GM18909 (cell line): Measurements from ENCODE around the gene MS4A10.

Experiments
- ATAC-seq: cut with Tn5 transposase; IDR thresholded peaks from one replicate; pipeline ENCODE4 v1.9.1; 2021; ENCODE audit warnings: mild to moderate bottlenecking; ENCODE audit not compliant: unreplicated experiment, poor library complexity

The MS4A10 gene

DNA sequence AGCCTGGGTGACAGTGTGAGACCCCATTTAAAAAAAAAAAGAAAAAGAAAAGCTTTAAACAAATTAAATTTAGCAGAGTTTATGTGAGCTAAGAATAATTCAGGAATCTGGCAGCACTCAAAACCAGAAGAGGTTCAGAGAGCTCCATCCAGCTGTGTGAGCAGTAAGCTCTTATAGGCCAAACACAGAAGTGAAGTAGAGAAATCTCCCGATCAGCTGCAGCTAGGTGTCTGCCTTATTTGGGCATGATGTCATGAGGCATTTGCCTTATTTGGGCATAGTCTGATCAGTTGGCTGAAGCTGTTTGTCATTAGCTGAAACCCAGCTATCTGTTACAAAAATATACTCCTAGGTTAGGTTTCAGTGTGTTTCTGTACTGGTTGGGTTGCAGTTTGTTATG is 20.3 kb upstream of the MS4A10 start:
- ATAC-seq = peak; percentile 52

DNA sequence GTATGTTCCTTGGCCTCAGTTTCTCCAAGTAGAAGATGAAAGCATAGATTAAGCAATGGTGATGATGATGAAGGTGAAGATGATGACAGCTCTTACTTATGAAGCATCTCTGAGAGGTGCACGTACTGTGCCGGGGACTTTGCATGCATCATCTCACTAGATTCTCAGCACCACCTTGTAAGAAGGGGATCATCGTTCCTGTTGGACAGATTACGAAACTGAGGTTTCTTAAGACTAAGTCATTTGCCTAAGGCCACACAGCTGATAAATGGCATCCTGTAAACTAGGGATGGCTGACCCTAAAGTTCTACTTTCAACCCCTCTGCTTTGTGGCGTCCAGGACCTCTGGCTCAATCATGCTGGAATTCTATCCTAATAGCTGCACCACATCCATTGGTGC is 19.8 kb upstream of the MS4A10 start:
- no peak for ATAC-seq

DNA sequence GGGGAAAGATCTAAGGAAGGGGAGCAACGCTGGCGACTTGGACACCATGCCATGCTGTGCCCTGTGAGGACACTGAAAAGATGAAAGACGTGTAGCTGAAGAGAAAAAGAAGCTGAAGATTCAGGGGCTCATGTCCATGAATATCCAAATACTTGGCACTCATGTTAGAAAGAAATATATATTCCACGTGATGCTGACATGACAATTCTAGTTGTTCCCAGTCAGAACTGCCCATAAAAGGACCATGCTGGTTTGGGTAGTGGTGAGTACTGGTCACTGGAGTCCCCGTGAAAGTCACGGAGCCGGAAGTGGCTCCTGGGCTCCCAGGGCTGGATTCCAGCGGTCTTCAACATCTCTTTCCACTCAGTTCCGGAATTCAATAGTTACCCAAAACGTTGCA is 18.6 kb upstream of the MS4A10 start:
- no peak for ATAC-seq

DNA sequence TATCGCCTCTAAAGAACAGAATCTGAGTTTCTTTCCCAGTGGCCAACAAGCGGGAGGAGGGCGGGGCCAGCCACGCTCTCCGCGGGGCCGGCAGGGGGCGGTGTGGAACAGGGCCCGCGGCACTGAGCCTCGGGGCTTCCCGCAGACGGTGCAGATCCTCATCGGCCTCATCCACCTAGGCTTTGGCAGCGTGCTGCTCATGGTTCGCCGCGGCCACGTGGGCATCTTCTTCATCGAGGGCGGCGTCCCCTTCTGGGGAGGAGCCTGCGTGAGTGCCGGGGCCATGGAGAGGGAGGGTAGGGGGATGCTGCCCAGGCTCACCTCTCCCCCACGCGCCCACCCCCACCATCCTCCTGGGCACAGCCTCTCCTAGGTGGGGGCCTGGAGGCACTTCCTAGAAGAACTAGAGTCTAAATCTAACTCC is 17.7 kb upstream of the MS4A10 start:
- ATAC-seq = no peak

DNA sequence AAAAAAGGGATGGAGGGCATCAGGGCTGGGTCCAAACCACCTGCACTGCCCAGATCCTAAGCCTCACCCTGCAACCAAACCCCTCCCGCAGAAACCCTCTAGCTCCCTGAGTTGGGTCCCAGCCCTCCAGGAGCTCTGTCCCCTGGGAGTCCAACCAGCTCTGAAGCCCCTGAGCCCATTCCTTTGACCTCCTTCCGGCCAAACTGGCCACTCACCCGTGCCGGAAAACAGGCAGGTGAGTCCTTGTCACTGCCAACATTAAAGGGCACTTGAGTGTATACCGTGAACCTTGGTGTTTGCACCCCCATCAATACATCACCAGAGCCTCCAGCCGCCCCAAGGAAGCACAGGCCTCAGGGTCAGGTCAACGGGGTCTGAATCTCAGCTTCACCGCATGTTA is 16.9 kb upstream of the MS4A10 start:
- no peak for ATAC-seq

DNA sequence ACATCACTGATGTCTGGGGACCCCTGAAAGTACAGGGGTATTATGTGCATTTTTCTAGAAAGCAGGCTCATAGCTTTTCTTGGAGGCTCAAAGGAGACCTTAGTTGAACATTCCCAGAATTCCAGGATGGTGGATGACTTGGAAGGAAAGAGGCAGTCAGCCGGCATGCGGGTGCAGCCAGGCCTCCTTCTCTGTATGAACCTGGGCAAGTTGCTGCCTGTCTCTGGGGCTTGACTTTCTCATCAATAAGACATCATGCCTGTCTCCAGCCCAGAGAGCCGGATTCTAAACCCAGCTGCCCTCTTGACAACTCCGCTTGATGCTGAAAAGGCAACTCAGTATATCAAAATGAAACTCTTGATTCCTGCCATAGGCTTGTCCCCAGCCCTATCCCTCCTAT is 15.9 kb upstream of the MS4A10 start:
- ATAC-seq = no peak

DNA sequence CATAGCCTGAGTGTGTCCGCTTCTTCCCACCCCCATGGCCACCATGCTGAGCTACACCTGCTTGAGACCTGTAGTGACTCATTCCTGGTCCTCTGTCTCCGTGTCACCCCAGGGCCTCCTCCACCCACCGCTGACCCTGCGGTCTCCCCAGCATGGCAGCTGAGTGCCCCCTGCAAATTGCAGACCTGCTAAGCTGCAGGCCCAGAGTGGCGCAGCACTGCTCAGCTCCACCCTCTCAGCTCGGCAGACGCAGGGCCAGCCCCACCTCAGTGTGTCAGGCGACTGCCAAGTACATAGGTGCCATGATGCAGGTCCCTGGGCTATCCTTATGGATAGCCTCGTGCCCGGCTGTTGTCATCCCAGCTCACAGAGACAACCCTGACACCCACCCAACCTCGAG is 15.3 kb upstream of the MS4A10 start:
- no peak for ATAC-seq

DNA sequence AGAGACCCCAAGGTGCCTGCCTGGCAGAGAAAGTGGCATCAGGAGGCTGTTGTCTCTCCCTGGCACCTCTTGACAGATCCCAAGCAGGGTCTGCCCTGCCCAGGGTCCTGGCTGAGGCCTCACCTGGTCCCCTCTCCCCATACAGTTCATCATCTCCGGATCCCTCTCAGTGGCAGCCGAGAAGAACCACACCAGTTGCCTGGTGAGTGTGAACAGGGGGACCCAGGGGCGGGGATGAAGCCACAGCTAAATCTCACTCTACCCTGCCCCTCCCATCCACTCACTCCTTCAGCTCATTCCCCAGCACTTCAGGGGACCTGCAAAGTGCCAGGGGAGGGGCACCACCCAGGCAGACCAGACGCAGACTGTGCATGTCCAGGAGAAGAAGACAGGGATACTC is 14.0 kb upstream of the MS4A10 start:
- no peak for ATAC-seq

DNA sequence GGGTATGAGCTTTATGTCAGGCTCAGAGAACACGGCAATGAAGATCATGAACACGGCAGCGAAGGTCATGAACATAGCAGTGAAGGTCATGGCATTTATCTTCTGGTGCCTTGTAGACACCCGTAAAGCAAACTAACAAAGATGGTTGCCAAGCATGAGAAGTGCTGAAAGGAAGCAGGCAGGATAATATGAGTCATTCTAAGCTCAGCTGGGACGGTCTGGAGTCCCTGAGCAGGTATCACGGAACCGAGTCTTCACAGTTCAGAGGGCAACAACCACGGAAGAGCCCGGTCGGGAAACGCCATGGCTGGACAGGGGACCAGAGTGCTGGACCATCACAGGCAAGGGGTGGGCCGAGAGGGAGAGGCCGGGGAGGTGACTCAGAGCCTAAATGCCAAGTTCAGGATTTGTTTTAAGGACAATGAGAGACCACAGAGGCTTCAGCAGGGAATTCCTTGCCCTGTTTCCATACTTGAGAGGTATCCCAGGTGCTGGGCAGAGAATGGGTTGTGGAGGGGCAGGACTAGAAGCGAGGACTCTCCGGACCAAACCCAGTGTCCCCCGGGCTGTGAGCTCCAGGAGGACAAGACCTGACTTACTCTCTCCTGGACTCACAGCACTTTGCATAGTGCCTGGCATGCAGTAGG is 13.1 kb upstream of the MS4A10 start:
- no peak for ATAC-seq

DNA sequence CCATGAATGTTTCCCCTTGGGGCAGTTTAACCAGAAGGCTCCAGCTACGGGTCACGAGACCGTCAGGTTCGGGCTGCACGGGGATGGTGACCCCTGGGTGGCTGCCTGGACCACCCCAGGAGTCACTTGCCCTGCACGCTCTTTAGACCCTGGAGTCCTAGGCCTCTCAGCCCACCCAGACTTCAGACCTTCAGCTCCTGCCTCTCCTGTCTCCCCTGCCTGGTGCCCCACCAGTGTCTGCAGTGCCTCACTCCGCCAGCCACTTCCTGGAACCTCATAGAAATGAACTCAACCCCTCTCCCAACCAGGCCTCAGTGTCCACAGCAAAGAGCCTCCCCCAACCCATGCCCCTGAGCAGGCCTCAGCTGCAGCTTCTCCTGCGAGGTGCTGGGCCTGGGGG is 12.5 kb upstream of the MS4A10 start:
- no peak for ATAC-seq

DNA sequence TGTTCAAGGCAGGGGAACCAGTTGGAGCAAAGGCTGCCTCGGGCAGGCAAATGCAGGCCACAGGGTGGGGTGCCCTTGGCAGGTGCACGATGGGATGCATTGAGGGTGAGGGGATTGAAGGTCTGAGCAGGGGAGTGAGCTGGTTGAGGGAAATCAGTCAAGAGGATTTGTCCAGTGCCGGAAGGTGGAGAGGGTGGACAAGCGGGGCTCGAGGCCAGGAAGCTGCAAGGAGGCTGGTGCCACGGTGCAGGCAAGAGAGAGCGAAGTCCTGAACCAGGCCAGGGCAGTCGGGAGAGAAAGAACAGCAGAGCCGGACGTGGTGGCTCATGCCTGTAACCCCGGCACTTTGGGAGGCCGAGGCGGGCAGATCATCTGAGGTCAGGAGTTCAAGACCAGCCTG is 10.4 kb upstream of the MS4A10 start:
- ATAC-seq = no peak

DNA sequence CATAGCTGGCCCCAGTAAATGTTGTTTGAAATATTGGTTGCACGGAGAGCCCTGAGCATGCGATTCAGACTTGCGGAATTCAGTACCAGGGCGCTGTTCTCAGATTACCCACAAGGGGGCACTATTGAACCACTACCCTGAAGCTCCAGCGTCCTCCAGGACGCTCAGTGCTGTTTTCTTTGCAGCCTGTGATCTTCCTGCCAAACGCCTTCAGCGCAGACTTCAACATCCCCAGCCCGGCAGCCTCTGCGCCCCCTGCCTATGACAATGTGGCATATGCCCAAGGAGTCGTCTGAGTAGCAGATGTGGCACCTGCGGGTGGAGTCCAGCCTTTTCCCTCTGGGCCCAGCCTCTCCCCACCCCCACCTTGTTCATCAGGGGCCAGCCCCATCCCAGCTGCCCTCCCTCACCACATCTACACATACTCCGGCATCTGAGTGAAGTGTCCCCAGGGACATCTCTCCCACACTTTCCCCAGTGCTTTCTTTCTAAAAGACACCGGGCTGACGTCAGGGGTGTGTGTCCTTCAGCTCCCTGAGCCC is 9.6 kb upstream of the MS4A10 start:
- ATAC-seq = peak; percentile 85

DNA sequence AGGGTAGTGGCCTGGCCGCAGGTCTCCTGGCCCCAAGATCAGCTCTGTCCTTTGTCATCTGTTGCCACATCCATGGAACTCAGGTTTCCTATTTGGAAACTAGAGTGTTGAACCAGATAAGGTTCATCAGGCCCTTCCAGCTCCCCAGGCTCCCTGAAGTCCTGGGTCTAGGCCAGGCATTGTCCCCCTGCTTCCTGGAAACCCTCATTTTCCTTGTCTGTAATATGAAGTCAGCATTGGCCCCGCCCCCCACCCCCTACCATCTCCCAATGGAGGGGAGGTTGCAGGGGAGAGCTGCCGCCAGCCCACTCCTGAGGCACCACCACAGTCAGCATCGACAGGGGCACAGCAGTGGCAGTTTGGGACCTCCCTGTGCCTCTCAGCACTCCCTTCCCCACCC is 9.0 kb upstream of the MS4A10 start:
- ATAC-seq = no peak

DNA sequence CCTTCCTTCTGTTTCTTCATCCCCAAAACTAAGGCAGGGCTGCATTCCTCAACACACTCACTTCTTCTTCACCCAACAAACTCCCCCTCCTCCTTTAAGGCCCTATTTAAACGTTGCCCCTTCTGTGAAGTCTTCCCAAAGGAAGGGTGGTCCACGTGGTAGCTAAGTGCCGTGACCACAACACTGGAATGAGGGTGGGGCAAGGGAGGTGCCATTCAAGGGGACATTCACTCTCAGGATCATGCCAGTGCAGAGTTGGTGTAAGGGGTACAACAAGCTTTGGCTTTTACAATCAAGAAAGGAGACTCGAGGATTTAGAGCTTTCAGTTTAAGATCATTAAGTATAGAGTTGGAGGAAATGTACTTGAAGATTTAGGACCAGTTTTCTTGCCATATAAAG is 8.0 kb upstream of the MS4A10 start:
- ATAC-seq = no peak

DNA sequence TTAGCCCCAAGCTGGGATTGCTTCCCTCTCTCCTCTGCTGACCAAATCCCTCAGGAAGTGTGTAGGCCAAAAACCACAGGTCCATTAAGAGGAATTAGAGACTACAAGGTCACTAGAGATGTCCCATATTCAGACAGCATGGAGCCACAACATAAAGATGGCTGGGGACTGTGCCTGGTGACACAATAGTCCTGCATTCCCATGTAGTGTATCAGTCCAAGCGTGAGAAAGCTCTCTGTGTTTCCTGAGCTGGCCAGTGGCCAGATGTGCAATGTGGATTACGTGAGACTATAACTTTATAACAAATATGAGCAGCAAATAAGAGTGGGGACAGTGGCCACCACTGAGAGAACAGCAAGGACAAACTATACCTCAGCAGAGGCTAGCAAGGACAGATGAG is 7.6 kb upstream of the MS4A10 start:
- ATAC-seq = no peak

DNA sequence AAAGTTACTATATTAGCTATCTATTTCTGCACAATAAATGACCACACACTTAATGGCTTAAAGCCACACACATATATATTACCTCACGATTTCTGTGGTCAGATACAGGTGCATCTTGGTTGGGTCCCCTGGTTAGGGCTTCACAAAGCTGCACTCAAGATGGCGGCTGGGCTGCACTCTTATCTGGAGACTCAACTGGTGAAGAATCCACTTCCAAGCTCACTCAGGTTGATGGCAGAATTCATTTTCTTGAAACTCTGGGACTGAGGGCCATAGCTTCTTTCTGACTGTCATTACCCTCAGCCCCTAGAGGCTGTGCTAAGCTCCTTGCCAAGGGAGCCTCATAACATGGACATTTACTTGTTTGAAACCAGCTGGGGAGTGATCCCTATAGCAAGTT is 5.1 kb upstream of the MS4A10 start:
- no peak for ATAC-seq

DNA sequence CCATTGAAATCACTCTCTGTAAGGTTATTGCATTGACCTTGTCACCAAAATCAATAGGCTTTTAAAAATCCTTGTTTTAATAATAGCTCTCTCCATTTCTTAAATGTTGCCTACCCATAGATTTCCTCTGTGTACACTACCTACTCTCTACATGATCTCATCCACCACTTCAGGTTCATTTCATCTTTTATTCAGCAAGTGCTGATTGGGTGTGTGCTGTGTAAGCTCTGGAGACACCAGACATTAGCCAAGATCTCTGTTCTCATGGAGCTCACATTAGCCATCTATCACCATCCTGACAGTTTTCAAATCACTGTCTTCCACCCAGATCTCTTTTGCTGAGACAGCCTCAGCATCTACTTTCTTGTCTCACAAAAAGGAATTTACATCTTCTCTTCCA is 4.4 kb upstream of the MS4A10 start:
- no peak for ATAC-seq

DNA sequence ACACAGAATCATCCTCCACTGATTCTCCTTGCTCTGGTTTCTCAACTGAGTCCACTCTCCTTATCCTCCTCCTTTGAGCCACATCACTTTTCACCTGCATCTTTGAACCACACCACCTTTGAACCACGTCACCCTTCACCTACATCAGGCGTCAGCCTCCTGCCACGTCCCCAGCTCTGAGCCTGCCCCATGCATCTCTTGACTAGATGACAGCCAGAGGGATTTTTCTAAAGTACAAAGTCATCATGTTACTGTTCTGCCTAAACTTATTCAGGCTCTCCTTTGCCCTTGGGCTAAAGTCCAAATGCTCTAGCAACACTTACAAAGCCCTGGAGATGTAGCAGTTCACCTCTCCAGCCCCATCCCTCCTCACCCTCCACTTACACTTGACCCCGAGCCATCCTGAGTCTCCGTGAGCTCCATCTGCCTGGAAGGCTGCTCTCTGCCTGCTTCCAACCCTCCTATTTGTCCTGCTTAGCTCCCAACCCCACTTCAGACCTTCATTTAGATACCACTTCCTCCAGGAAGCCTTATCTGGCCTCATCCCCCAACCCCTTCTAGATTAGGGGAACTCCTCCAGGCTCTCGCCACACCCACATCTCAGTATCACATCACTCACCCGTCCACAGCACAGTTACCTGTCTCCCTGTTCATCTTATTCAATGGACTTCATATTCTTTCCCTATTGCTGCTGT is 3.7 kb upstream of the MS4A10 start:
- ATAC-seq = no peak

DNA sequence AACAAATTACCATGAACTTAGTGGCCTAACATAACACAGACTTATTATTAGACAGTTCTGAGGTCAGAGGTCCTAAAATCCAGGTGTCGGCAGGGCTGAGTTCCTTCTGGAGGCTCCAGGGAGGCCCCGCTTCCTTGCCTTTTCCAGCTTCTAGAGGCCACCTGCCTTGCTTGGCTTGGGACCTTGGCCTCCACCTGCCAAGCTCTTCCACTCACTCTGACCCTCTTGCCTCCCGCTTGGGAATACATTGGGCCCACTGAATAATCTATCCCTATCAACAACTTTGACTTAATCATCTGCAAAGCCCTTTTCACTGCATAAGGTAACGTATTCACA is 3.2 kb upstream of the MS4A10 start:
- ATAC-seq = no peak

DNA sequence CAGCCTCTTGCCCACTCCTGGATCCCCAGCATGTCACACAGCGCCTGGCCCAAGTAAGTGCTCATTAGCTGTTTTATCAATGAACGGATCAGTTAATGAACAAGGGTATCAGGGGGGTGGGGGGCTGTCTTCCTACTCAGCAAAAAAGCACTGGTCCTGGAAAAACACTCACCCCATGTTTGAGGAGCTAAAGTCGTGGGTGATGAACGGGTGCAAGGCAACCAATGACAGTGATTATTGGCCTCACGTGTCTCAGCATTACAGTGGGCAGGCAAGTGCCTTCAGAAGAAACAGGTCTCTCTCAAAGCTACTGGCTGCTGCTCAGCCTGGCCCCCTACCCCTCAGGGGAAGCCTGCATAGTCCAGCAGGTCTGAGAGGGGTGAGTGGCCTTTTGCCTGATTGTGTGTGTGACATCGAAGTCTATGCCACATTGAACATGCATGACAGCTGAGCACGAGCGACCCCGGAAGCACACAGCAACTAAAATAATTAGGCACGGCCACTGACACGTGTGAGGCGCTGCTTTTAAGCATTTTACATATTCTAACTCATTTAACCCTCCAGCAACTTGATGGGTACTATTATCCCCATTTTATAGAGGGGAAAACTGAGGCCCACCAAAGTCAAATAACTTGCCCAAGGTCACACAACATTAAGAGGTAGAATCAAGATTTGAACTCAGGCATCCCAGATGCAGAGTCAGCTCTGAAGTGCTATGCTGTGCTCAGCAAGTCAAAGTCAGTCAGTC is 2.6 kb upstream of the MS4A10 start:
- ATAC-seq = no peak

DNA sequence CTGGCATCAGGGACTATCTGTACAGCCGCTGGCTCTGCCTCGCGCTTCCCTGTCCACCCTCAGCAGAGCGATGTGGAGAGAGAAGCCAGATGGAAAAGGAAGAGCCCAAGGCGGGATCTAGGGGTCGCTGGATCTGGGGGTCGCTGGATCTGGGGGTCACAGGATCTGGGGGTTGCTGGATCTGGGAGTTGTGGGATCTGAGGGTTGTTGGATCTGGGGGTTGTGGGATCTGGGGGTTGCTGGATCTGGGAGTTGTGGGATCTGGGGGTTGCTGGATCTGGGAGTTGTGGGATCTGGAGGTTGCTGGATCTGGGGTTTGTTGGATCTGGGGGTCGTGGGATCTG is 2.0 kb upstream of the MS4A10 start:
- ATAC-seq = no peak

DNA sequence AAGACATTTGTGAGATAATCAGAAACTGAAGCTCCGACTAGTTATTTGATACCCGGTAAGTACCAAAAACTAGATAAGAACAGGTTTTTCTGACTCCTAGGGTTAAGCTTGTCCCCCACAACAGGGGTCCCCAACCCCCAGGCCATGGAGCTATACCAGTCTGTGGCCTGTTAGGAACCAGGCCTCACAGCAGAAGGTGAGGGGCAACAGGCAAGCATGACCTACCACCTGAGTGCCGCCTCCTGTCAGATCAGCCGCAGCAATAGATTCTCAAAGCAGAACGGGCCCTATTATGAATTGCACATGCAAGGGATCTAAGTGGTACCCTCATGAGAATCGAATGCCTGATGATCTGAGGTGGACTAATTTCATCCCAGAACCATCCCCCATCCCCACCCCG is 1.2 kb upstream of the MS4A10 start:
- no peak for ATAC-seq
